Stimulated activated CD4-positive, alpha-beta T cell treated with anti-CD3 and anti-CD28 coated beads, Interleukin-12 subunit alpha, Interleukin-12 subunit beta, amount 100 ng/mL, for 24 hours (primary cell): ENCODE measurements around the gene NIN.

ENCODE experiments used
- DNase-seq, 2 experiments: peaks; one replicate each; pipeline ENCODE4 v3.0.0-alpha.2; 2020; ENCODE audit warnings: low read depth in 2 of 2

The NIN gene, protein sequence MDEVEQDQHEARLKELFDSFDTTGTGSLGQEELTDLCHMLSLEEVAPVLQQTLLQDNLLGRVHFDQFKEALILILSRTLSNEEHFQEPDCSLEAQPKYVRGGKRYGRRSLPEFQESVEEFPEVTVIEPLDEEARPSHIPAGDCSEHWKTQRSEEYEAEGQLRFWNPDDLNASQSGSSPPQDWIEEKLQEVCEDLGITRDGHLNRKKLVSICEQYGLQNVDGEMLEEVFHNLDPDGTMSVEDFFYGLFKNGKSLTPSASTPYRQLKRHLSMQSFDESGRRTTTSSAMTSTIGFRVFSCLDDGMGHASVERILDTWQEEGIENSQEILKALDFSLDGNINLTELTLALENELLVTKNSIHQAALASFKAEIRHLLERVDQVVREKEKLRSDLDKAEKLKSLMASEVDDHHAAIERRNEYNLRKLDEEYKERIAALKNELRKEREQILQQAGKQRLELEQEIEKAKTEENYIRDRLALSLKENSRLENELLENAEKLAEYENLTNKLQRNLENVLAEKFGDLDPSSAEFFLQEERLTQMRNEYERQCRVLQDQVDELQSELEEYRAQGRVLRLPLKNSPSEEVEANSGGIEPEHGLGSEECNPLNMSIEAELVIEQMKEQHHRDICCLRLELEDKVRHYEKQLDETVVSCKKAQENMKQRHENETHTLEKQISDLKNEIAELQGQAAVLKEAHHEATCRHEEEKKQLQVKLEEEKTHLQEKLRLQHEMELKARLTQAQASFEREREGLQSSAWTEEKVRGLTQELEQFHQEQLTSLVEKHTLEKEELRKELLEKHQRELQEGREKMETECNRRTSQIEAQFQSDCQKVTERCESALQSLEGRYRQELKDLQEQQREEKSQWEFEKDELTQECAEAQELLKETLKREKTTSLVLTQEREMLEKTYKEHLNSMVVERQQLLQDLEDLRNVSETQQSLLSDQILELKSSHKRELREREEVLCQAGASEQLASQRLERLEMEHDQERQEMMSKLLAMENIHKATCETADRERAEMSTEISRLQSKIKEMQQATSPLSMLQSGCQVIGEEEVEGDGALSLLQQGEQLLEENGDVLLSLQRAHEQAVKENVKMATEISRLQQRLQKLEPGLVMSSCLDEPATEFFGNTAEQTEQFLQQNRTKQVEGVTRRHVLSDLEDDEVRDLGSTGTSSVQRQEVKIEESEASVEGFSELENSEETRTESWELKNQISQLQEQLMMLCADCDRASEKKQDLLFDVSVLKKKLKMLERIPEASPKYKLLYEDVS (N-terminal part only)

DNA sequence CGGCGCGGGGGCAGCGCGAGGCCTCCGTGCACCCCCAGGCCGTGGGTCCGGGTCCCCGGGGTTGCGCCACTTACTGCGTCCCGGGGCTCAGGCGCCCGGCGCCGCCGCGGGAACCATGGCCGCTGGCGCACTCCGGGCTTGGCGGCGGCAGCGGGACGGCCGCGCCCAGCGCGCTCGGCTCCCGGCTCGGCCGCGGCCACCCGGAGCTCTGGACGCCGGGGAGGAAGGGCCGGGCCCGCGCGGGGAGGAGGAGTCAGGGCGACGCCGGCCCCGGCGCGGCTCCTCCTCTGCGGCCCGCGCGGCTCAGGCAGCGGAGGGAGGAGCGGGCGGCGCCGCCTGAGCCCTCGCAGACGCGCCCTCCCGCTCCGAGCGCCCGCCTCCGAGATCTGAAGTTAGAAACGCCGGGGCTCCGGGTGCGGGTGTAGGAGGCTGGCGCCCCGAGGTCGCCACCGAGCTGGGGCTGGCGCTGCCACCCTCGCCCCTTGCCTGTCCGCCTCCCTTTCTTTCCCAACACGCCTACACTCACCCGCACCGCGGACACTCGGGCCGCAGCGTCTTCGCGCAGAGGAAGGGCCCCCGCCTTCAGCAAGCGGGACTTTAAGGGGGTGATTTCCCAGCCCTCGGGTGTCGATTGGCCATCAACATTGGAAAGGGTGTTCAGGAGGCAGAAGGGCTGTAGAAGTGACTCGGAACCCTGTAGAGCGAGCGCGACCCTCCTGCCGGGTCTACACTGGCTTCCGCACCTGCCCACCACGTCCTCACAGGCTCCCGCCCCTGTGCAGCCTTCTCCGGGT, at the start of gene NIN:
NIN (minus strand) TSS at position 231 of the 794 bp plus-strand sequence. CDS start 9,106 bp downstream, outside the sequence.
- peak; percentile 54 to 60 for DNase-seq

DNA sequence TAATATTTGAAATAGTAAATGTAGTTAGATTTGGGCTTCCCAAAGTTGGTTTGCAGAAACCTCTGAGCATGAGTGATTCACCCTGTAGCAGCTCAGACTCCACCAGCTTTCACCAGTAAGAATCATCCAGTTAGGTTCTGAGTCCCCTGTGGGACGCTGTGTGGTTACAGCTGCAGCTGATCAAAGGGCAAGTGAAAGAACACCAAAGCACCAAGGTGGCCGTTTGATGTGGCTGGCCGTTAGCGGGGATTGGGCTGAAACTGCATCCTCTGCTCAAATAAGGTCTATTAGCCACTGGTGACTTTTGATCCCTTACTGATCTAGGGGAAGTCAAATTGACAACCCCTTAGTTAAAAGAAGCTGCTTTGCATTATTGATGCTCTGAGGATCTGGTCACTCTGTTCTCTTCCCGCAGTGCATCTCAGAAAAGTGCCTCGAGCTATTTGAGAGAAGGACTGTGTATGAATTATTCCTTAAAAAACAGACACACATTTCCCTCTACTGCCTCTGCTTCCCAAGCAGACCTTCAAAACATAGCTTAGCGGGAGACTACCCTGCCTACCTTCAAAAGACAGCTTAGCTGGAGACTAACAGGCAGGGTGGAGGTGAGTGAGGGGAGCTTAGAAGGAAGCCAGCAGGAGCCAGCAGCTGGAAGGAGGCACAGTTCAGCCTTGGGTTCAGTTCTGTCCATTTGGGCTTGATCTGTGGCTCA, 44.6 kb upstream of the NIN start:
- DNase-seq: peak; percentile 28 to 55

GRCh38 chr14:50874757-50875156, 43.8 kb upstream of the NIN start:
- DNase-seq: no peak

DNA sequence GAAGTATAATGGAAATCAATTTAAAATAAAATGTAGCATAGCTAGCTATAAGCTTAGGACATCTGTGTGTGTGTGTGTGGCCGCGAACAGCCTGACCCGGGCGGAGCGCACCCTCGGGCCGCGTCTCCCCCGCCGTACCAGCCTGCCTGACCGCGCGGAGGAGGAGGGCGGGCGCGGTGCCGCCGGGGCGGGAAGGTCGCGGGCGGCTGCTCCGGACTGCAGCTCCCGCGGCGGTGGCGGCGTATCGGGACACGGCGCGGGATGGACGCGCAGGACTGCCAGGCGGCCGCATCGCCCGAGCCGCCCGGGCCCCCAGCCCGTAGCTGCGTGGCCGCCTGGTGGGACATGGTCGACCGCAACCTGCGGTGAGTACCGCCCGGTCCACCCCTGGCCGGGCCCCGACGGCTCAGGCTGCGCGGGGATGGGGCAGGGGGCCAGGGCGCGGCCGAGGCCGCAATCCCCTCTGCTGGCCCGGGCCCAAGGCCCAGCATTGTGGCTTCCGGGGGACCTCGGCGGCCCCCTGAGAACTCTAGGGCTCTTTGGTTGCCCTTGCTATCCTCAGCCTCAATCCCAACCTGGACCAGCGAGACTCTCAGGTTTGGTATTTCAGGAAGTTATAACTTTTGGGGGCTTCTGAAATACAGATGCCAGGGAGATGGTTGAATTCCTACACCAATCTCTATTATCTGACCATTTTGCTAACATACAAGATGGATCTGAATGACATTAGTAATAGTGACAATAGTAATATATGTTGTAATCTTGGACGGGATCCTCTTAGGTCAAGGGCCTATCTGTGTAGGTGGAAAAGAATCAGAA, 41.2 kb upstream of the NIN start, which contains the start of gene ABHD12B:
ABHD12B (plus strand) TSS at position 140 of the 819 bp plus-strand sequence; CDS start at position 262, 122 bp downstream.
- no peak for DNase-seq

- DNase-seq: no peak
These were observed 40.3 kb upstream of the NIN start for GRCh38 chr14:50871228-50871627.

GRCh38 chr14:50865391-50866076, 34.6 kb upstream of the NIN start:
- no peak for DNase-seq

DNA sequence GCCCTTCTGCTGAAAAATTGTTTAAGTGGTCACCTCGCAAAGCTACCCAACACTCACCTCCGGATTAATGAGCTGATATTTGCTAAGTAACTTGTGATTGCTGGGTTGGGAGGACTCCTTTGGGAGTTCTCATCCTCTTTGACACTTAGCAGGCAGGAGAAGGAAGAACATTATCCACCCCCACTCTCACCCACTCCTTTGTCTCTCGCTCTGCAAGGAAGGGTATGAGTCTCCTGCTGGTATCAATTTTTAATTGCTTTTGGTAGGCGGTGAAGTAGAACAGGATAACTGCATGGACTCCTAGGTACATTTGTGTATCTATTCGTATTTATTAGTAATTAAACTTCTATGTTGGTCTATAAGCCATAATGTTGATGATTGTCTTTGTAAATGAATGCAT, 34.0 kb upstream of the NIN start:
- DNase-seq: no peak

DNA sequence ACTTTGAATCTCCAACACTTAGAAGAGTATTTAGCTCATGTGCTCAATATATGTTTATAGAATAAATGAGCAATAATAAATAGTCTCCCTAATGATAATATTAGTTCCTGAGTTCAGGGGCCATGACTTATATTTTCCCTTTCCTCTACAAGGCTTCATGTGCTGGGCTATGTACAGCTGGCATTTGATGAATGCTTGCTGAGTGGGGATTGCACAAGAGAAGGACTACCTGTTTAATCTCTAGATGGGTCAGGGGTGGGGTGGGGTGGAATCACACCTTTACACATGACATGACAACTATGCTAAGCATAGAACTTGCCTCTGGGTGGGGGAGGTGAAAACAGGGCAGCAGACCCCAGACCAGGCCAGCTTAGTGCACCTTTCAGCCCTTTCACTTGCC, 33.3 kb upstream of the NIN start:
- DNase-seq: no peak

- no peak for DNase-seq
These were observed 31.1 kb upstream of the NIN start for GRCh38 chr14:50862036-50862570.

GRCh38 chr14:50860478-50861086, 29.6 kb upstream of the NIN start:
- peak; percentile 75 to 89 for DNase-seq

GRCh38 chr14:50859296-50859624, 28.3 kb upstream of the NIN start:
- DNase-seq: no peak

- no peak for DNase-seq
These were observed 25.7 kb upstream of the NIN start for GRCh38 chr14:50856660-50857059.

- no peak for DNase-seq
These were observed 24.6 kb upstream of the NIN start for GRCh38 chr14:50855558-50855957.

DNA sequence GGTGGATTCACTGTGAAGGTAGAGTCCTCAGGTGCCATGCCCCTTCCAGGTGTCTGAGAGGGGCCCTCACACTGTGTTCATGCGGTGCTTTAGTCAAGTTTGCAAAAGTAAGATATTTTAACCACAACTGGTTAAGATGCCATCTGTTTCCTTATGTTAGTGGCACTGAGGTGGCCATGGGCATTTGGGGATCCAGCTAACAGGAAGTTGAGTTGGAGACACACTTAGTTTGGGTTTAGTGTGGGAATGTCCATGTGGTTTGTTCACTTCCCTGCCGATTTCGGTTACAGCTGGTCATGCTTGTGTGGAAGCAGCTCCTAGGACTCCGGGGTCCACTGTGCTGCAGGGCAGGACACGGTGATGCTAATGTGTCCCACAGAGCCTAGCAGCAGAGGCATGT, 23.6 kb upstream of the NIN start:
- no peak for DNase-seq

DNA sequence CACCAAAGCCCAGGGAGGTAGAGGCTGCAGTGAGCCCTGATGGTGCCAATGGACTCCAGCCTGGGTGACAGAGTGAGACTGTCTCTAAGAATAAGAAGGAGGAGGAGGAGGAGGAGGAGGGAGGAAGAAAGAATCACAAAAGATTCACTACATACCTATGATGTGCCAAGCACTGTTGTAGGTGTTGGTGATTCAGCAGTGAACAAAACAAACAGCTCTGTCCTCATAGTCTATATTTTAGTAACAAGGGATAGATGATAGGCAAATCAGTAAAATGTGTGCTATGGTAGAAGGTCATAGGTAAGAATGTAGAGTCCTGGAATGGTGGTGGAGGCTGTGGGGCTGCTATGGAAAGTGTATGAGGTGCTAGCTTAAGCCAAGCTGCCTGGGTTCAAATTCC, 22.9 kb upstream of the NIN start:
- no peak for DNase-seq

DNA sequence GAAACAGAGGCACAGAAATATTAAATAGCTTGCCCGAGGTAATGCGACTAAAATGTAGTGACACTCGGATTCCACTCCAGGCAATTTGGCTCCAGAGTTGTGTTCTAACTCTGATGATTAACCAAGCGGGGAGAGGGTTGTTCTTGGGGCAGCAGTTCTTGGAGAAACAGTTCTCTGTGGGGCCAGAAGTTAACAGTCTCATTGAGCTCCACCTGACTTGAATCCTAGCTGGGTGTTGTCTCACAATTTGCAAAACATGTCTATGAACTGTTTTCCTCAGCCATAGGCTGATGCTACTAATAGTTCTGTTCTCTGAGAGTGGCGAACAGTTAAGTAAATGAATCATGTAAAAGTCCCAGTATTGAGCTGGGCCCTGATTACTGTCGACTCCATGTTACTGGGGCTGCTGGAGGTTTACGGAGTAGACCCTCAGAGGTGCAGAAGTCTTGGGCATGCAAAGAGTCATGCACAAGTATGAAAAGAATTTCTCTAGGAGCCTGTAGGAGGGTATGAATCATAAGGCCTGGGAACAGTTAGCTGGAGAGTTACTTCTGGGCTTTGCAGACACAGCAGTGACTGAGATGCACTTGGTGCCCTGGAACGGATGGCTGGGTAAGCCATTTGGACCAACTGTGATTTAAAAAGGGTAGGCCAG, 15.4 kb upstream of the NIN start:
- no peak for DNase-seq

DNA sequence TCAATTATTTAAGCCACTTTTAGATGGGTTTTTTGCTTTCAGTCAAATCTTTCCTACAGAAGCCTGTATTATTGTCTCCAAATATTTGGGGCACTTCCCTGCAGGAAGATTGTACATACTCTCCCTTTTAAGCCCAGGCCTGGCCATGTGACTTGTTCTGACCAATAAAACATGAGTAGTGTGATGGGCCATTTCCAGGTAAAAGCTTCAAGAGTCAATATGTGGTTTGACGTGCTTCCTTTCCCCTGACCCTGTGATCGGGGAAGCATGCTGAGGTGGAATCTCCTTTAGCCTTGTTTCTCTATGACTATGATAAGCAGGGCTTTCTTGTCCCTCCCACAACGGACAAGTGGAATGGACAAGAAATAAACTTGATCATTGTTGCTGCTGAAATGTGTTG, 14.2 kb upstream of the NIN start:
- DNase-seq: no peak

DNA sequence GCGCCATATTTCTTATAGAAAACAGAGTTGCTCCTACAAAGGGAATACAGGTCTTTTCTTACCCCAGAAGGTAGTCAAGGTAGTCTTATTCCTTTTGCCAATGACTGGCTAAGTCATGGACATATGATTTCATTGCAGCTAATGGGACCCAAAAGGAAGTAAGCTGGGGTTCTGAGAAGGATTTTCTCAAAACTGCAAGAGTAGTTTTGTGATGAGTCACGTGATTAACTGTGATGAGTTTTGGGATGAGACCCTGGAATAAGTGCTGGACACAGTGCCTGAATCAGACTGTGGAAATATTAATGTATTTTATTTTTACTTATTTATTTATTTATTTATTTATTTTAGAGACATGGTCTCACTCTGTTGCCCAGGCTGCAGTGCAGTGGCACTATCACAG, 13.4 kb upstream of the NIN start:
- no peak for DNase-seq
